Gastrocnemius medialis (tissue), 4 donors: Measurements from ENCODE around the gene CIROP. TPM values are rescaled to one million over a fixed set of nuclear protein-coding genes. Genes with fewer than 3 reads are reported as not detected.

Experiments
- ATAC-seq, 2 donors: fragments of 150-250 bp; one replicate each; pipeline ENCODE4 v1.9.1; 2016
- DNase-seq, 2 donors: peaks; one replicate each; pipeline ENCODE4 v3.0.0-alpha.2; 2019
- H3K27ac ChIP-seq, 4 donors: fragments of 200-600 bp; sonication (generic); 1 replicate in 1 of 4; 2 replicates in 3 of 4; pipeline ENCODE4 v1.5.1; 2016 to 2018; ENCODE audit warnings: mild to moderate bottlenecking in 2 of 4, moderate library complexity in 1 of 4
- H3K27me3 ChIP-seq, 3 donors: fragments of 200-600 bp; sonication (generic) in 2 of 3; 1 replicate in 1 of 3; 2 replicates in 2 of 3; pipeline versions ENCODE4 v1.5.1 to v1.6.0; 2016 to 2019; ENCODE audit warnings: mild to moderate bottlenecking in 1 of 3, moderate library complexity in 1 of 3
- H3K36me3 ChIP-seq, 2 donors: fragments of 200-600 bp; sonication (generic) in 1 of 2; one replicate each; pipeline ENCODE4 v1.5.1; 2017 to 2018
- H3K4me1 ChIP-seq, 2 donors: fragments of 200-600 bp; sonication (generic) in 1 of 2; one replicate each; pipeline ENCODE4 v1.5.1; 2016 to 2017; ENCODE audit warnings: mild to moderate bottlenecking in 2 of 2
- H3K4me3 ChIP-seq, 4 donors: fragments of 200-600 bp; sonication (generic) in 3 of 4; 1 replicate in 1 of 4; 2 replicates in 3 of 4; pipeline ENCODE4 v1.5.1; 2016 to 2019; ENCODE audit warnings: mild to moderate bottlenecking in 2 of 4
- H3K9me3 ChIP-seq, 3 donors: fragments of 200-600 bp; sonication (generic) in 2 of 3; 1 replicate in 1 of 3; 2 replicates in 2 of 3; pipeline ENCODE4 v1.5.1; 2016 to 2019
- POLR2A ChIP-seq, 2 donors: fragments of 450-650 bp; IDR thresholded peaks; one replicate each; pipeline ENCODE4 v1.6.1; 2017; ENCODE audit warnings: antibody characterized with exemption in 2 of 2, mild to moderate bottlenecking in 2 of 2, moderate library complexity in 2 of 2
- in situ Hi-C, 4 donors: fragments of 200-750 bp; cut with MboI; loops; one replicate each; pipeline versions ENCODE4 v1.15.0 to v1.8.0; 2017; ENCODE audit warnings: low sequenced_read_pairs in 4 of 4
- intact Hi-C: fragments of 100-400 bp; cut with DNase I; formaldehyde crosslinking; loops from one replicate; pipeline ENCODE4 v1.15.1; 2023; ENCODE audit warnings: low total_unique reads
- total RNA-seq, 4 donors: library from RNA; depleted of rRNA; stranded (reverse); fragments of >200 nt; gene quantifications; one replicate each; pipeline versions ENCODE4 v1.1.0 to v1.2.3, GENCODE V29; 2016
- TF ChIP-seq, protein P1 (sequence below), 5 experiments: fragments of 450-650 bp in 3 of 5; fragments of 200-600 bp in 2 of 5; sonication (generic) in 2 of 5; IDR thresholded peaks in 4 of 5; conservative IDR thresholded peaks in 1 of 5; 1 replicate in 4 of 5; 2 replicates in 1 of 5; pipeline ENCODE4 v1.5.1; 2016 to 2019; ENCODE audit warnings: antibody characterized with exemption in 5 of 5, mild to moderate bottlenecking in 3 of 5, moderate library complexity in 3 of 5

The CIROP gene
- total RNA-seq, 4 donors from 2014 or later: not detected

DNA sequence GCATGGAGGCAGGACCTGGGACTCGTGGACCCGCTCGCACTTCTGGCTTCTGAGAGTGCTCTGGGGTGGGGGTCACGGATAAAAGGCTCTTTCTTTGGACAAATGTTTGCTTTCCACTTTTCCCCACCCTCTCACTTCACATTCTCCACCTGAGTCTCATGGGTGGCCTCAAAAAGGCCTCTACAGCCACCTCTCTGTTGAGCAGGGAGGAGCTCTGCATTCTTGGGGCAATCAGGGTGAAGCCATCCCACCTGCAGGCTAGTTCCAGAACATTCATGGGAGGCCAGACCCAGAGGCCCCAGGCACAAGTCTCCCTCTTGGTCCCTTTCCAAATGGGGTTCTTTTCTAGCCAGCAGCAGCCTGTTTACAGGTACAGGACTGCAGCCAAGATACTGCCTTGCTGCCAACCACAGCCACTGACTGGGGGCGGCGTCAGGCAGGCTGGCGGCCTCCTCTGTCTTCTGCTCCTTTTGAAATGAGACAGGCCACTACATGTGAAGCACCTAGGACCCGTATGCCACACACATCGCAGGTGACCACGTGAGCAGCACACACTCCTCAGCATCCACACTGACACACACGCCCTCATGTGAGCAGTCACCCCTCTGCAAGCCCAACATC, 32.5 kb upstream of the CIROP start:
- Histone ChIP-seq H3K27ac (peak overlapping the region in 2 of 4 donors; percentile 48 to 97), H3K9me3 (no peaks in the 10 kb centered on the region), H3K4me1 (peaks cover 6 to 8% of the 10 kb centered on the region in 2 donors), H3K4me3 (no peak overlapping the region), H3K36me3 (peaks cover 0 to 60% of the 10 kb centered on the region in 2 donors), H3K27me3 (no peaks in the 10 kb centered on the region)
- no peak for DNase-seq
- intact Hi-C loops: no loop called here
- TF ChIP-seq, protein P1, sequence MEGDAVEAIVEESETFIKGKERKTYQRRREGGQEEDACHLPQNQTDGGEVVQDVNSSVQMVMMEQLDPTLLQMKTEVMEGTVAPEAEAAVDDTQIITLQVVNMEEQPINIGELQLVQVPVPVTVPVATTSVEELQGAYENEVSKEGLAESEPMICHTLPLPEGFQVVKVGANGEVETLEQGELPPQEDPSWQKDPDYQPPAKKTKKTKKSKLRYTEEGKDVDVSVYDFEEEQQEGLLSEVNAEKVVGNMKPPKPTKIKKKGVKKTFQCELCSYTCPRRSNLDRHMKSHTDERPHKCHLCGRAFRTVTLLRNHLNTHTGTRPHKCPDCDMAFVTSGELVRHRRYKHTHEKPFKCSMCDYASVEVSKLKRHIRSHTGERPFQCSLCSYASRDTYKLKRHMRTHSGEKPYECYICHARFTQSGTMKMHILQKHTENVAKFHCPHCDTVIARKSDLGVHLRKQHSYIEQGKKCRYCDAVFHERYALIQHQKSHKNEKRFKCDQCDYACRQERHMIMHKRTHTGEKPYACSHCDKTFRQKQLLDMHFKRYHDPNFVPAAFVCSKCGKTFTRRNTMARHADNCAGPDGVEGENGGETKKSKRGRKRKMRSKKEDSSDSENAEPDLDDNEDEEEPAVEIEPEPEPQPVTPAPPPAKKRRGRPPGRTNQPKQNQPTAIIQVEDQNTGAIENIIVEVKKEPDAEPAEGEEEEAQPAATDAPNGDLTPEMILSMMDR (IDR thresholded peaks at IDR 0.05 in 4 of 5, conservative IDR thresholded peaks at IDR 0.05 in 1 of 5): no peak
- TF ChIP-seq POLR2A (IDR thresholded peaks at IDR 0.05): no peak
- ATAC-seq: no peak
- in situ Hi-C loops: no loop called here

DNA sequence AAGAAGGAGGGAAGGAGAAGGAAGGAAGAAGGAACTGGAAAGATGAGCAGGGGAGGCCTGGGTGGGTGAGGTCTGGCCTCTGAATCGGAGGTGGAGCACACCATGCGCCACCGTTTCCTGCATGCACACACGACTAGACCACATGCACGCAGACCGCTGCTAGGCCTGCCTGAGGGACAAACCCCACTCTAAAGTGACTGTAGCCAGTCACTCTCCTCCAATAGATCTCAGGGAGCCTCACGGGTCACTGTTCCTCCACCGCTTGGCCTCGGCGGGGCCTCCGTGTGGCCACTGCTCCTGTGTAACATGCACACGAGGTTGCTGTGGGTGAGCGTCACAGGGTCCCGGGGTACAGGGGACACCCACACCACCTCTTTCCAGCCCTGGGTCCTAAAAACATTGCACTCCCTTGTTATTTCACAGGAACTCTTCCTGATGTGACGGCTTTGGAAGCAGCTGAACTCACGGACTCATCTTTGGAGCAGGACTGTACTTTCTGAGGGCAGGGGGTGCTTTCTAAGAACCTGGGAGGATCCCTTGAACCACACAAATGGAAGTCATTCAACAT, 31.9 kb upstream of the CIROP start:
- in situ Hi-C loops (no loop called here), intact Hi-C loops (no loop called here)
- Histone ChIP-seq H3K27ac (no peak overlapping the region), H3K36me3 (peaks cover 0 to 65% of the 10 kb centered on the region in 2 donors), H3K4me3 (no peak overlapping the region), H3K27me3 (no peaks in the 10 kb centered on the region), H3K4me1 (peaks cover under 1 to 1% of the 10 kb centered on the region in 2 donors), H3K9me3 (no peaks in the 10 kb centered on the region)
- DNase-seq (no peak), ATAC-seq (no peak)
- TF ChIP-seq POLR2A (IDR thresholded peaks at IDR 0.05): no peak
- TF ChIP-seq, protein P1 (IDR thresholded peaks at IDR 0.05 in 4 of 5, conservative IDR thresholded peaks at IDR 0.05 in 1 of 5): no peak

DNA sequence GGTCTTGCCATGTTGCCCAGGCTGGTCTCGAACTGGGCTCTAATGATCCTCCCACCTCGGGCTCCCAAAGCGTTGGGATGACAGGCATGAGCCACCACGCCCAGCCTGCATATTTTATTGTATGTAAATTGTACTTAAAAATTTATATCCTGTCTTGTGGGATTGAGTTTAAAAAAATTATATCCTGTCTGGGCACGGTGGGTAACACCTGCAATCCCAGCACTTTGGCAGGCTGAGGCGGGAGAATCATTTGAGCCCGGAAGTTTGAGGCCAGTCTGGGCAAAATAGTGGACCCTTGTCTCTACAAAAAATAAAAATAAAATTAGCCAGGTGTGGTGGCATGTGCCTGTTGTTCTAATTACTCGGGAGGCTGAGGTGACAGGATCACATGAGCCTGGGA, 28.2 kb upstream of the CIROP start:
- ATAC-seq (no peak), DNase-seq (no peak)
- peaks cover under 1% of the 10 kb centered on the region in 2 donors for H3K4me1 ChIP-seq
- intact Hi-C loops (no loop called here), in situ Hi-C loops (no loop called here)
- peaks cover 3 to 59% of the 10 kb centered on the region in 2 donors for H3K36me3 ChIP-seq
- H3K27ac ChIP-seq: peak overlapping the region in 1 of 4 donors; percentile 4
- no peak overlapping the region for H3K4me3 ChIP-seq
- TF ChIP-seq, protein P1 (IDR thresholded peaks at IDR 0.05 in 4 of 5, conservative IDR thresholded peaks at IDR 0.05 in 1 of 5): no peak
- no peak for TF ChIP-seq POLR2A (IDR thresholded peaks at IDR 0.05)
- no peaks in the 10 kb centered on the region for H3K27me3 ChIP-seq
- no peaks in the 10 kb centered on the region for H3K9me3 ChIP-seq

GRCh38 chr14:23131482-23131881, 26.7 kb upstream of the CIROP start:
- H3K27ac ChIP-seq: peak overlapping the region; percentile 17 to 51 (median 28)
- H3K4me3 ChIP-seq: no peak overlapping the region
- no peaks in the 10 kb centered on the region for H3K9me3 ChIP-seq
- H3K27me3 ChIP-seq: no peaks in the 10 kb centered on the region
- H3K36me3 ChIP-seq: peaks cover 3 to 58% of the 10 kb centered on the region in 2 donors
- intact Hi-C loops (no loop called here), in situ Hi-C loops (no loop called here)
- TF ChIP-seq, protein P1 (IDR thresholded peaks at IDR 0.05 in 4 of 5, conservative IDR thresholded peaks at IDR 0.05 in 1 of 5): no peak
- no peak for TF ChIP-seq POLR2A (IDR thresholded peaks at IDR 0.05)
- ATAC-seq (no peak), DNase-seq (no peak)
- peaks cover 14 to 15% of the 10 kb centered on the region in 2 donors for H3K4me1 ChIP-seq
